Fibroblast of mammary gland (primary cell): ENCODE measurements around the gene PLP1.
A peak's percentile ranks its signal among the peaks of the same experiment; 100 is the strongest.
"Not testable (repeated sequence)": the region's sequence is repeated elsewhere in the genome, so short reads cannot be mapped to it uniquely, and the experiment has no call there.

Experiments
- DNase-seq: peaks from one replicate; pipeline ENCODE4 v3.0.0-alpha.2; 2010; ENCODE audit warnings: low read depth
- H3K4me3 ChIP-seq: 2 replicates; pipeline ENCODE4 v1.5.1; 2011; ENCODE audit warnings: low read depth, mild to moderate bottlenecking, low read length, moderate library complexity; ENCODE audit not compliant: control insufficient read depth
- TF ChIP-seq, protein P1 (sequence below): conservative IDR thresholded peaks from 2 replicates; pipeline ENCODE4 v1.5.1; 2011; ENCODE audit warnings: low read depth, low read length, inconsistent platforms; ENCODE audit not compliant: control insufficient read depth, insufficient read depth

PLP1 gene

DNA sequence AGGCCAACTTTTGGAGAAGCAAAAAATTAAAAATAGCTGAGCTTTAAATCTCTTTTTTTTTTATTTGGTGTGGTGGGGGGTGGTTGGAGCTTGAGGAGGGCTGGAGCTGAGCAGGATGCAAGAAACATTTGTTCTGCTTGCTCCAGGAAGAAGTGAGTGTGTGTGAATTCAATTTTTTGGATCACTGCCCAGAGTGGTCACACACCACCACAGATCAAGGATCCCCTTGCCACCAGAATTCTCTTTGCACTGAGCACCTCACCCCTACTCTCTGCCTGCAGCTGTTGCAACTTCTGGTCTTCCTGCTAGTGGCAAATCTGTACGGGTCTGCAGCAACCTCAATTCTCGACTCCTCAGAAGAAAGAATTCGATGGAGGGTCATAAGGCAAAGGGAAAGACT is 19.9 kb upstream of the PLP1 start:
- TF ChIP-seq, protein P1, sequence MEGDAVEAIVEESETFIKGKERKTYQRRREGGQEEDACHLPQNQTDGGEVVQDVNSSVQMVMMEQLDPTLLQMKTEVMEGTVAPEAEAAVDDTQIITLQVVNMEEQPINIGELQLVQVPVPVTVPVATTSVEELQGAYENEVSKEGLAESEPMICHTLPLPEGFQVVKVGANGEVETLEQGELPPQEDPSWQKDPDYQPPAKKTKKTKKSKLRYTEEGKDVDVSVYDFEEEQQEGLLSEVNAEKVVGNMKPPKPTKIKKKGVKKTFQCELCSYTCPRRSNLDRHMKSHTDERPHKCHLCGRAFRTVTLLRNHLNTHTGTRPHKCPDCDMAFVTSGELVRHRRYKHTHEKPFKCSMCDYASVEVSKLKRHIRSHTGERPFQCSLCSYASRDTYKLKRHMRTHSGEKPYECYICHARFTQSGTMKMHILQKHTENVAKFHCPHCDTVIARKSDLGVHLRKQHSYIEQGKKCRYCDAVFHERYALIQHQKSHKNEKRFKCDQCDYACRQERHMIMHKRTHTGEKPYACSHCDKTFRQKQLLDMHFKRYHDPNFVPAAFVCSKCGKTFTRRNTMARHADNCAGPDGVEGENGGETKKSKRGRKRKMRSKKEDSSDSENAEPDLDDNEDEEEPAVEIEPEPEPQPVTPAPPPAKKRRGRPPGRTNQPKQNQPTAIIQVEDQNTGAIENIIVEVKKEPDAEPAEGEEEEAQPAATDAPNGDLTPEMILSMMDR, result no peak
- DNase-seq, result no peak
- H3K4me3 ChIP-seq, result no peak overlapping the region

GRCh38 chrX:103758555-103758954 is 18.1 kb upstream of the PLP1 start:
- no peak overlapping the region for H3K4me3 ChIP-seq
- no peak for DNase-seq
- TF ChIP-seq, protein P1, result no peak

DNA sequence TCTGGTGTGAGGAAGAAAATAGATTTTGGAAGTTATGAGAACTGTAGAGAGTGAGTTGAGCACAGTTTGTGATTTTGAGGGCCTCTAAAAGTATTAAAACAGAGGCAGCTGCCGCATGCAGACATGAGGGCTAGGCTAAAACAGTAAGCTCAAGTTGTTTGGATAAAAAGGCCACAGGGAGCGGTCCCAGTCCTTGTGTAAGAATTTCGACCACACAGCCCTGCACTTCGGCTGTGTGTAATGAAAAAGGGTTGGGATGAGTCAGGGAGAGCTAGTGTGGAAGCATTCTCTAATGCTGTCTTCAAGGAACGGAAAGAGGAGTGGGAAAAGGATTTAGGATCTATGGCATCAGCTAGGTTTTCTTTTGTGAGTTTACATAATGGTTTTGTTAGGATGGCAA is 13.1 kb upstream of the PLP1 start:
- DNase-seq, H3K4me3 ChIP-seq: not testable (repeated sequence)

DNA sequence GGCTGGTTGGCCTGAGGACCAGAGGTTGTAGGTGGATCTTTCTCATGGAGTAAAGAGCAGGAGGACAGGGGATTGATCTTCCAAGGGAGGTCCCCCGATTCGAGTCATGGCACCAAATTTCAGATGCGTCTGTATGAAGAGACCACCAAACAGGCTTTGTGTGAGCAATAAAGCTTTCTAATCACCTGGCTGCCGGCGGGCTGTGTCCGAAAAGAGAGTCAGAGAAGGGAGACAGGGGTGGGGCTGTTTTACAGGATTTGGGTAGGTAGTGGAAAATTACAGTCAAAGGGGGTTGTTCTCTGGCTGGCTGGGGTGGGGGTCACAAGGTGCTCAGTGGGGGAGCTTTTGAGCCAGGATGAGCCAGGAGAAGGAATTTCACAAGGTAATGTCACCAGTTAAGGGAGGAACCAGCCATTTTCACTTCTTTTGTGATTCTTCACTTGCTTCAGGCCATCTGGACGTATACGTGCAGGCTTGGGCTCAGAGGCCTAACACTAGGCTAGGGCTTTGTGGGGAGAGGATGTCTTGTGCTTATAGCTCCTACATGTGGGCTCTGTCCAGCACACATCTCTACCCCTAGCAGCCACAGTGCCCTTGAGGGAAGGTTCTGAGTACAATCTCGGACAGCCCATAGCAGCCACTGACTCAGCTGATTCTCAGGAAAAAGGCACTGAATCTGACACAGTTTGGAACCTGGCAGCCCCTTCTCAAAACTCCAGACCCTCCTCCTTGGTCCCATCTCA is 9.7 kb upstream of the PLP1 start:
- DNase-seq, H3K4me3 ChIP-seq: not testable (repeated sequence)

DNA sequence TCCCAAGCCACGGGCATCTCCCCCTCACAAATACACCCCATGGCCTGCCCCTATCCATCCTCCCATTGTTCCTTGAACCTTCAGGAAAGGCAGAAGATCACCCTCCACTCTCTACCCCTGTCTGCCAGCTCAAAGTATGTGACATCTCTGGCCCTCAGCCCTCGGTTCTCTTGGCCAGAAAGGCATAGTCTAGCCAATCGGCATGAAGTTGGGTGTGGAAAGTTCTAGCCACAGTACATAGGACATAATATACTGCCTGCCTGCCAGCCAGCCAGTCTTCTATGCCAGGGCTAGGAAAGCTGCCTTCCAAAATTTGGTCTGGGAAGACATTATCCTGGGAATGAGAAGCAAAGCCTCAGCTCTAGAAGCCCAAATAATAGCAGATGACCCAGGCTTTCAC is 3.2 kb upstream of the PLP1 start:
- no peak for DNase-seq
- no peak overlapping the region for H3K4me3 ChIP-seq
- TF ChIP-seq, protein P1, result no peak

- TF ChIP-seq, protein P1, result peak; percentile 51
- H3K4me3 ChIP-seq, result no peak overlapping the region
- peak; percentile 54 for DNase-seq
Observed at GRCh38 chrX:103774070-103774642, 2.5 kb upstream of the PLP1 start.

DNA sequence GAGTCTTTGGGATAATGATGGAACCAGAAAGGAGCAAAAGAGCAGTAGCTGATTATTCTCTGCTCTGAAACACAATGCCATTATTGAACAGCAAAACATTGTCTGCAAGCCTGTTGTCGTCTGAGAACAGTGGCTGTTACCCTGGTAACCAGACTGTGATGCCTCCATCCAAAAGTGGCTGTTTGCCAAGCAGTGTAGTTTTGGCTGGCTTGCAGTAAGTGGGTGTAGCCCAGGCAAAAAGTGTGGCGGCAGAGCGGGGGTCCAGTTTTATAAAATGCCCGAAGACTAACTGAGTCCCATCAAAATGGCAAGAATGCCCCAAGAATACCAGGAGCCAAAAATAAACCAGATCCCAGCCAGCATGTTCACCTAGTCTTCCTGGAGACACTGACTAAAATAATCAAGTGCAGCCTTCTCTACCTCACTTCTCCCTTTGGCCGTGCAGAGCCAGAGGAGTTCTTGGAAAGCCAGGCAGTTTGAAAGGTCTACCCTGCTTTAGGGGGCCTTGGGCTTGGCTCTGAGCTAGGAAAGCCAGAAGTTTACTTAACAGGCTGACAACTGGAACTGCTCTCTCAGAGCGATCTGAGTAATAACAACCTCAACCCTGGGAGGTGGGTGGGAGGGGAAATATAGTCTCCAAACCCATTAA is 2.6 kb downstream of the PLP1 start:
- H3K4me3 ChIP-seq, result no peak overlapping the region
- TF ChIP-seq, protein P1, result no peak

More for the DNA sequence above, 2.6 kb downstream of the PLP1 start:
- no peak for DNase-seq
